HepG2 (cell line): ENCODE results near the gene SREBF1. TPM values are rescaled to one million over a fixed set of nuclear protein-coding genes. Genes with fewer than 3 reads are reported as not detected.

Experiments
- CENPBD1 ChIP-seq: sonication (generic); formaldehyde crosslinking; IDR thresholded peaks from 2 replicates; pipeline ENCODE4 v1.8.0; 2022; ENCODE audit warnings: missing genetic modification reagents, low read depth, mild to moderate bottlenecking, borderline replicate concordance
- FOXC1 ChIP-seq: sonication (generic); formaldehyde crosslinking; IDR thresholded peaks from 2 replicates; pipeline ENCODE4 v1.8.0; 2022; ENCODE audit warnings: mild to moderate bottlenecking, missing genetic modification reagents, borderline replicate concordance
- GTF3A ChIP-seq: sonication (generic); formaldehyde crosslinking; conservative IDR thresholded peaks from 2 replicates; pipeline ENCODE4 v1.4.0; 2020; ENCODE audit warnings: mild to moderate bottlenecking, missing genetic modification reagents
- IRX3 ChIP-seq: sonication (generic); formaldehyde crosslinking; IDR thresholded peaks from 2 replicates; pipeline ENCODE4 v1.8.1; 2023; ENCODE audit warnings: mild to moderate bottlenecking, low read depth, missing genetic modification reagents, borderline replicate concordance
- KAT8 ChIP-seq: IDR thresholded peaks from 2 replicates; pipeline ENCODE4 v1.6.1; 2016; ENCODE audit warnings: missing genetic modification reagents, missing compliant biosample characterization
- NCOA2 ChIP-seq: sonication (generic); formaldehyde crosslinking; IDR thresholded peaks from 2 replicates; pipeline ENCODE4 v1.8.0; 2022; ENCODE audit warnings: inconsistent platforms
- NFIB ChIP-seq: sonication (generic); formaldehyde crosslinking; IDR thresholded peaks from 2 replicates; pipeline ENCODE4 v1.9.0; 2021; ENCODE audit warnings: missing genetic modification reagents, mild to moderate bottlenecking, borderline replicate concordance
- PATZ1 ChIP-seq: sonication (generic); formaldehyde crosslinking; IDR thresholded peaks from 2 replicates; pipeline ENCODE4 v1.4.0; 2020; ENCODE audit warnings: missing genetic modification reagents
- POLR2A ChIP-seq, 2 experiments: IDR thresholded peaks; 2 replicates each; pipeline ENCODE4 v1.6.1; 2011; ENCODE audit warnings: low read depth in 2 of 2, low read length in 2 of 2, mild to moderate bottlenecking in 1 of 2, moderate library complexity in 1 of 2; ENCODE audit not compliant: insufficient read depth in 1 of 2
- RBAK ChIP-seq: sonication (generic); formaldehyde crosslinking; IDR thresholded peaks from 2 replicates; pipeline ENCODE4 v1.5.1; 2020; ENCODE audit warnings: mild to moderate bottlenecking, missing genetic modification reagents
- RXRA ChIP-seq: sonication (generic); formaldehyde crosslinking; IDR thresholded peaks from 2 replicates; pipeline ENCODE4 v1.5.1; 2020; ENCODE audit warnings: missing genetic modification reagents
- STAG1 ChIP-seq: sonication (generic); formaldehyde crosslinking; IDR thresholded peaks from 2 replicates; pipeline ENCODE4 v1.4.0; 2020; ENCODE audit warnings: missing genetic modification reagents
- TEAD2 ChIP-seq: sonication (generic); formaldehyde crosslinking; IDR thresholded peaks from 2 replicates; pipeline ENCODE4 v1.9.0; 2021; ENCODE audit warnings: missing genetic modification reagents
- ZFP1 ChIP-seq: IDR thresholded peaks from 2 replicates; pipeline ENCODE4 v1.6.1; 2016
- ZFY ChIP-seq: sonication (generic); formaldehyde crosslinking; IDR thresholded peaks from 2 replicates; pipeline ENCODE4 v1.4.0; 2020; ENCODE audit warnings: missing genetic modification reagents
- ZNF138 ChIP-seq: sonication (generic); formaldehyde crosslinking; IDR thresholded peaks from 2 replicates; pipeline ENCODE4 v1.5.0; 2020; ENCODE audit warnings: mild to moderate bottlenecking, low read depth, missing genetic modification reagents
- ZNF230 ChIP-seq: sonication (generic); formaldehyde crosslinking; IDR thresholded peaks from 2 replicates; pipeline ENCODE4 v1.4.0; 2020; ENCODE audit warnings: mild to moderate bottlenecking, missing genetic modification reagents
- ZNF234 ChIP-seq: sonication (generic); formaldehyde crosslinking; conservative IDR thresholded peaks from 2 replicates; pipeline ENCODE4 v1.5.1; 2020; ENCODE audit warnings: mild to moderate bottlenecking, missing genetic modification reagents
- ZNF251 ChIP-seq: sonication (generic); formaldehyde crosslinking; IDR thresholded peaks from 2 replicates; pipeline ENCODE4 v1.9.0; 2021; ENCODE audit warnings: mild to moderate bottlenecking, missing genetic modification reagents
- ZNF513 ChIP-seq: sonication (generic); formaldehyde crosslinking; conservative IDR thresholded peaks from 2 replicates; pipeline ENCODE4 v1.5.0; 2020; ENCODE audit warnings: missing genetic modification reagents
- ZNF550 ChIP-seq: sonication (generic); formaldehyde crosslinking; IDR thresholded peaks from 2 replicates; pipeline ENCODE4 v1.4.0; 2020; ENCODE audit warnings: mild to moderate bottlenecking, missing genetic modification reagents, borderline replicate concordance
- ZNF598 ChIP-seq: sonication (generic); formaldehyde crosslinking; IDR thresholded peaks from 2 replicates; pipeline ENCODE4 v1.5.1; 2020; ENCODE audit warnings: mild to moderate bottlenecking, missing genetic modification reagents, borderline replicate concordance
- ZNF619 ChIP-seq: sonication (generic); formaldehyde crosslinking; IDR thresholded peaks from 2 replicates; pipeline ENCODE4 v1.4.0; 2020; ENCODE audit warnings: mild to moderate bottlenecking, missing genetic modification reagents
- polyA plus RNA-seq, 8 experiments: library from polyadenylated mRNA; depleted of rRNA in 3 of 8; stranded (reverse) in 7 of 8; unstranded in 1 of 8; fragments of >200 nt; fragmentation: Illumina TruSeq in 4 of 8; extraction: Trizol in 4 of 8; gene quantifications; 2 replicates each; pipeline versions ENCODE4 v1.2.1 to v1.2.3, GENCODE V29; 2011 to 2016; ENCODE audit warnings: low read depth in 4 of 8, missing spikeins in 1 of 8, mixed read lengths in 1 of 8; ENCODE audit not compliant: insufficient read depth in 1 of 8
- total RNA-seq, 5 experiments: library from RNA; depleted of rRNA; stranded (reverse); fragments of >200 nt; fragmentation: Illumina TruSeq; extraction: Trizol; gene quantifications; 2 replicates each; pipeline ENCODE4 v1.2.3, GENCODE V29; 2016; ENCODE audit warnings: low read depth in 1 of 5
- TF ChIP-seq, protein P1 (sequence below): sonication (generic); formaldehyde crosslinking; IDR thresholded peaks from 2 replicates; pipeline ENCODE4 v1.8.1; 2023; ENCODE audit warnings: missing genetic modification reagents, mild to moderate bottlenecking, borderline replicate concordance
- TF ChIP-seq, protein P2 (sequence below): sonication (generic); formaldehyde crosslinking; conservative IDR thresholded peaks from 2 replicates; pipeline ENCODE4 v1.4.0; 2020; ENCODE audit warnings: missing genetic modification reagents

Gene SREBF1
- total and polyA plus RNA-seq, 2 of the 13 experiments (the other 11 are each of a cell fraction or from before 2014, with no cell fraction given), result 34.3 to 38.0 TPM

DNA sequence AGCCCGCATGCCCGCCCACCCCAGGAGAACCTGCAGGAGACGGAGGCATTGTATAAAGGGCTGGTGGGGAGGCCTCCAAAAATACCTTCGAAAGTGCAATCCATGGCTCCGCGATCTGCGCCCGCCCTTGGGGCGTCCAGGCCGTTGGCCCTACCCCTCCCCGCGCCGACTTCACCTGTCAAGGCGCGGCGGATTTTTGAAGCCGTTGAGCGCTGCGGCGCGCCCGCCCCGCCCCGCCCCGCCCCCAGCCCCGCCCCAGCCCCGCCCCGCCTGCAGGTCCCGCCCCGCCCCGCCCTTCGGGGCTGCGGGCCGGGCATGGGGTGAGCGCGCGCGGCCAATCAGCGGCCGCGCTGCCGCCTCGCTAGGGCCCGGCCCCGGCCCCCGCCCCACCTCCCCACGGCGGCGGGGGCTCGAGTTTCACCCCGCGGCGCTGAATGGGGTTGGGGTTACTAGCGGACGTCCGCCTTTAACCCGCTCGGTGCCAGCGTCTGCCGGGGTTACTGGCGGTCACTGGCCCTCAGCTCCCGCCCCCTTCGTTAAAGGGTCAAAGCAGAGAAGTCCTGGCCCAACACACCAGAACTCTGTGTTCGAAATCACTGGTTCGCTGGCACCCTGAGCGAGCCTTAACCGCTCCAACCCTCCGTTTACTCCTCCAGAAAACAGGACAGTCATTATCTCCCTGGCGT lies 13.2 kb downstream of the SREBF1 start (continued):
- TF ChIP-seq CENPBD1 (no peak), ZNF550 (no peak), ZNF138 (no peak), POLR2A (IDR thresholded peaks at IDR 0.05; ENCODE audit: insufficient read depth in 1 of 2, low read depth in 2 of 2, low read length in 2 of 2) (peak in 1 of 2 experiments; percentile 60; a peak in 2 of 4 replicates), PATZ1 (peak; percentile 90), NFIB (CRISPR knock-in tag) (no peak), ZNF234 (CRISPR knock-in tag) (no peak), TEAD2 (no peak), ZNF230 (CRISPR knock-in tag) (no peak), STAG1 (CRISPR knock-in tag) (no peak), RBAK (CRISPR knock-in tag) (no peak), ZNF513 (no peak), ZNF251 (CRISPR knock-in tag) (no peak), ZNF598 (CRISPR knock-in tag) (no peak), FOXC1 (CRISPR knock-in tag) (no peak), NCOA2 (CRISPR knock-in tag) (peak; percentile 65; the same call in 1 of the 2 replicates), ZFY (CRISPR knock-in tag) (peak; percentile 57), IRX3 (no peak), ZNF619 (CRISPR knock-in tag) (no peak), GTF3A (CRISPR knock-in tag) (no peak), ZFP1 (CRISPR knock-in tag) (no peak), KAT8 (CRISPR knock-in tag) (no peak), RXRA (CRISPR knock-in tag) (peak; percentile 100)
- TF ChIP-seq, protein P1, sequence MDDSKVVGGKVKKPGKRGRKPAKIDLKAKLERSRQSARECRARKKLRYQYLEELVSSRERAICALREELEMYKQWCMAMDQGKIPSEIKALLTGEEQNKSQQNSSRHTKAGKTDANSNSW (CRISPR knock-in tag), result no peak
- TF ChIP-seq, protein P2, sequence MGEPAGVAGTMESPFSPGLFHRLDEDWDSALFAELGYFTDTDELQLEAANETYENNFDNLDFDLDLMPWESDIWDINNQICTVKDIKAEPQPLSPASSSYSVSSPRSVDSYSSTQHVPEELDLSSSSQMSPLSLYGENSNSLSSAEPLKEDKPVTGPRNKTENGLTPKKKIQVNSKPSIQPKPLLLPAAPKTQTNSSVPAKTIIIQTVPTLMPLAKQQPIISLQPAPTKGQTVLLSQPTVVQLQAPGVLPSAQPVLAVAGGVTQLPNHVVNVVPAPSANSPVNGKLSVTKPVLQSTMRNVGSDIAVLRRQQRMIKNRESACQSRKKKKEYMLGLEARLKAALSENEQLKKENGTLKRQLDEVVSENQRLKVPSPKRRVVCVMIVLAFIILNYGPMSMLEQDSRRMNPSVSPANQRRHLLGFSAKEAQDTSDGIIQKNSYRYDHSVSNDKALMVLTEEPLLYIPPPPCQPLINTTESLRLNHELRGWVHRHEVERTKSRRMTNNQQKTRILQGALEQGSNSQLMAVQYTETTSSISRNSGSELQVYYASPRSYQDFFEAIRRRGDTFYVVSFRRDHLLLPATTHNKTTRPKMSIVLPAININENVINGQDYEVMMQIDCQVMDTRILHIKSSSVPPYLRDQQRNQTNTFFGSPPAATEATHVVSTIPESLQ (CRISPR knock-in tag), result no peak
